IMR-90 (cell line): ENCODE measurements around the gene CD320. TPM values are rescaled to one million over a fixed set of nuclear protein-coding genes. Genes with fewer than 3 reads are reported as not detected.

Experiments
- ATAC-seq: fragments of 200-7000 bp; cut with Tn5 transposase; 2 replicates; pipeline ENCODE4 v1.9.1; 2020; ENCODE audit warnings: low read depth, mild to moderate bottlenecking, moderate library complexity
- BruUV-seq: library from RNA; stranded (reverse); fragments of 400-500 nt; replicated peaks from 2 replicates; lab custom pipeline; 2021; lab: Mats Ljungman, UMichigan
- CTCF ChIA-PET: fragments of 300-600 bp; formaldehyde crosslinking; extraction: SDS; loops from one replicate; lab custom pipeline; 2021; ENCODE audit warnings: antibody characterized with exemption; lab: Yijun Ruan, JAX
- POLR2A ChIA-PET: fragments of 300-600 bp; sonication (Branson Sonifier 250); formaldehyde crosslinking; loops from one replicate; lab custom pipeline; 2022; ENCODE audit warnings: antibody characterized with exemption; ENCODE audit not compliant: unreplicated experiment; lab: Charles Lee
- DNase-seq: peaks from one replicate; pipeline ENCODE4 v3.0.0; 2013
- H2AFZ ChIP-seq: replicated peaks from 2 replicates; pipeline ENCODE3; 2013; ENCODE audit warnings: low read length, mild to moderate bottlenecking; ENCODE audit not compliant: poor library complexity
- H2AK5ac ChIP-seq: 2 replicates; pipeline ENCODE4 v1.6.1; 2013; ENCODE audit warnings: low read depth, low read length, inconsistent platforms
- H2AK9ac ChIP-seq: replicated peaks from 2 replicates; pipeline ENCODE3; 2013; ENCODE audit warnings: mild to moderate bottlenecking, low read depth, low read length, moderate library complexity; ENCODE audit not compliant: poor library complexity
- H2BK120ac ChIP-seq: 2 replicates; pipeline ENCODE4 v1.6.1; 2013; ENCODE audit warnings: low read depth, low read length, inconsistent platforms
- H2BK15ac ChIP-seq: 3 replicates; pipeline ENCODE4 v1.6.1; 2013; ENCODE audit warnings: low read depth, low read length, inconsistent platforms
- H2BK20ac ChIP-seq: 2 replicates; pipeline ENCODE4 v1.6.1; 2013; ENCODE audit warnings: low read depth, mild to moderate bottlenecking, inconsistent platforms, low read length, moderate library complexity
- H2BK5ac ChIP-seq: 2 replicates; pipeline ENCODE4 v1.6.1; 2013; ENCODE audit warnings: mild to moderate bottlenecking, low read depth, low read length, inconsistent platforms; ENCODE audit not compliant: poor library complexity, severe bottlenecking
- H3K14ac ChIP-seq: replicated peaks from 2 replicates; pipeline ENCODE4 v1.6.1; 2013; ENCODE audit warnings: low read depth, low read length, inconsistent platforms
- H3K18ac ChIP-seq: 2 replicates; pipeline ENCODE4 v1.6.1; 2013; ENCODE audit warnings: low read depth, low read length, control low read depth
- H3K23ac ChIP-seq: 2 replicates; pipeline ENCODE4 v1.6.1; 2013; ENCODE audit warnings: low read depth, low read length, inconsistent platforms
- H3K27ac ChIP-seq: 2 replicates; pipeline ENCODE4 v1.5.1; 2013; ENCODE audit warnings: mild to moderate bottlenecking, control low read depth, low read length; ENCODE audit not compliant: insufficient read depth
- H3K27me3 ChIP-seq: 2 replicates; pipeline ENCODE4 v1.6.1; 2013; ENCODE audit warnings: low read length; ENCODE audit not compliant: control insufficient read depth, insufficient read depth
- H3K36me3 ChIP-seq: 2 replicates; pipeline ENCODE4 v1.6.1; 2013; ENCODE audit warnings: low read length, mixed read lengths; ENCODE audit not compliant: control insufficient read depth, insufficient read depth
- H3K4ac ChIP-seq: 2 replicates; pipeline ENCODE4 v1.6.1; 2013; ENCODE audit warnings: low read depth, low read length, inconsistent platforms
- H3K4me1 ChIP-seq: 2 replicates; pipeline ENCODE4 v1.6.1; 2013; ENCODE audit warnings: low read length, mixed read lengths; ENCODE audit not compliant: control insufficient read depth, insufficient read depth
- H3K4me2 ChIP-seq: 2 replicates; pipeline ENCODE4 v1.6.1; 2013; ENCODE audit warnings: low read depth, mild to moderate bottlenecking, control low read depth, low read length, moderate library complexity
- H3K4me3 ChIP-seq: 2 replicates; pipeline ENCODE4 v1.5.1; 2013; ENCODE audit warnings: low read depth, mild to moderate bottlenecking, control low read depth, low read length, moderate library complexity; ENCODE audit not compliant: insufficient read depth
- H3K56ac ChIP-seq: 2 replicates; pipeline ENCODE4 v1.6.1; 2013; ENCODE audit warnings: low read length, inconsistent platforms; ENCODE audit not compliant: insufficient read depth; ENCODE audit errors: extremely low read depth
- H3K79me1 ChIP-seq, 2 experiments: 2 replicates each; pipeline ENCODE4 v1.6.1; 2013; ENCODE audit warnings: low read length in 2 of 2, inconsistent platforms in 1 of 2, low read depth in 1 of 2
- H3K9ac ChIP-seq: 2 replicates; pipeline ENCODE4 v1.6.1; 2013; ENCODE audit warnings: low read depth, low read length, control low read depth
- H3K9me1 ChIP-seq: 2 replicates; pipeline ENCODE4 v1.6.1; 2013; ENCODE audit warnings: low read length, inconsistent platforms; ENCODE audit not compliant: insufficient read depth
- H3K9me3 ChIP-seq: 2 replicates; pipeline ENCODE4 v1.6.1; 2013; ENCODE audit warnings: low read length; ENCODE audit not compliant: control insufficient read depth, insufficient read depth
- H4K20me1 ChIP-seq: 2 replicates; pipeline ENCODE4 v1.6.1; 2013; ENCODE audit warnings: low read length, inconsistent platforms; ENCODE audit not compliant: insufficient read depth
- H4K5ac ChIP-seq: 2 replicates; pipeline ENCODE4 v1.6.1; 2013; ENCODE audit warnings: mild to moderate bottlenecking, low read depth, low read length, control low read depth
- H4K8ac ChIP-seq, 2 experiments: 2 replicates each; pipeline ENCODE4 v1.6.1; 2013; ENCODE audit warnings: low read depth in 2 of 2, low read length in 2 of 2, control low read depth in 1 of 2, inconsistent platforms in 1 of 2
- H4K91ac ChIP-seq: 2 replicates; pipeline ENCODE4 v1.6.1; 2013; ENCODE audit warnings: low read depth, low read length, inconsistent platforms; ENCODE audit not compliant: insufficient read depth
- BHLHE40 ChIP-seq: fragments of 150-350 bp; IDR thresholded peaks from 2 replicates; pipeline ENCODE4 v1.6.1; 2016; ENCODE audit warnings: mild to moderate bottlenecking, low read depth, low read length
- CEBPB ChIP-seq: IDR thresholded peaks from 2 replicates; pipeline ENCODE4 v1.6.1; 2012; ENCODE audit warnings: low read depth, low read length, improper control_type of control experiment
- CHD1 ChIP-seq: IDR thresholded peaks from 2 replicates; pipeline ENCODE4 v1.6.1; 2012; ENCODE audit warnings: low read depth, low read length, improper control_type of control experiment
- FOS ChIP-seq: fragments of 150-350 bp; IDR thresholded peaks from 2 replicates; pipeline ENCODE4 v1.6.1; 2016; ENCODE audit warnings: low read depth, low read length
- MAFK ChIP-seq: IDR thresholded peaks from 2 replicates; pipeline ENCODE4 v1.6.1; 2012; ENCODE audit warnings: low read depth, low read length, improper control_type of control experiment
- MAZ ChIP-seq: IDR thresholded peaks from 2 replicates; pipeline ENCODE4 v1.6.1; 2012; ENCODE audit warnings: low read depth, mild to moderate bottlenecking, low read length, improper control_type of control experiment, moderate library complexity, borderline replicate concordance
- MXI1 ChIP-seq: IDR thresholded peaks from 2 replicates; pipeline ENCODE4 v1.6.1; 2012; ENCODE audit warnings: low read depth, mild to moderate bottlenecking, low read length, moderate library complexity, borderline replicate concordance
- NFE2L2 ChIP-seq: fragments of 150-350 bp; IDR thresholded peaks from 2 replicates; pipeline ENCODE4 v1.6.1; 2016; ENCODE audit warnings: low read depth, mild to moderate bottlenecking, low read length
- POLR2A ChIP-seq: IDR thresholded peaks from 2 replicates; pipeline ENCODE4 v1.6.1; 2012; ENCODE audit warnings: mild to moderate bottlenecking, low read depth, low read length
- RCOR1 ChIP-seq: IDR thresholded peaks from 2 replicates; pipeline ENCODE4 v1.6.1; 2012; ENCODE audit warnings: mild to moderate bottlenecking, low read length, improper control_type of control experiment; ENCODE audit not compliant: insufficient replicate concordance
- RFX5 ChIP-seq: IDR thresholded peaks from 2 replicates; pipeline ENCODE4 v1.8.0; 2012; ENCODE audit warnings: low read depth, mild to moderate bottlenecking, low read length, moderate library complexity
- SMC3 ChIP-seq: fragments of 150-350 bp; IDR thresholded peaks from 2 replicates; pipeline ENCODE4 v1.6.1; 2016; ENCODE audit warnings: low read depth, mild to moderate bottlenecking, antibody characterized with exemption, low read length, moderate library complexity
- USF2 ChIP-seq: fragments of 150-350 bp; IDR thresholded peaks from 2 replicates; pipeline ENCODE4 v1.6.1; 2017; ENCODE audit warnings: mild to moderate bottlenecking, antibody characterized with exemption, low read length, low read depth
- WGBS, 2 experiments: methylation state at CpG; one replicate each; pipeline versions ENCODE4 v1.1.5 to v1.1.7; 2013; ENCODE audit warnings: missing lambda C conversion rate in 2 of 2; ENCODE audit not compliant: insufficient read length in 1 of 2; ENCODE audit errors: extremely low coverage in 2 of 2; 5-methylcytosine and 5-hydroxymethylcytosine counted together
- dilution Hi-C: fragments of 300-500 bp; cut with HindIII; formaldehyde crosslinking; loops from one replicate; pipeline ENCODE4 v1.14.3; 2018; ENCODE audit warnings: low sequenced_read_pairs; ENCODE audit not compliant: unreplicated experiment
- in situ Hi-C: fragments of 300-500 bp; cut with MboI; formaldehyde crosslinking; loops from 3 replicates; pipeline ENCODE4 v1.14.3; 2019; ENCODE audit warnings: low sequenced_read_pairs, inconsistent platforms, mixed read lengths
- intact Hi-C: fragments of 100-400 bp; cut with micrococcal nuclease; formaldehyde crosslinking; loops from 2 replicates; pipeline ENCODE4 v1.10.0; 2022
- polyA plus RNA-seq, 3 experiments: library from polyadenylated mRNA; depleted of rRNA; stranded (reverse); fragments of >200 nt; gene quantifications; 2 replicates each; pipeline ENCODE4 v1.2.3, GENCODE V29; 2012; ENCODE audit warnings: low replicate concordance in 1 of 3
- total RNA-seq: library from RNA; depleted of rRNA; stranded (reverse); fragments of >200 nt; gene quantifications from 2 replicates; pipeline ENCODE4 v1.2.3, GENCODE V29; 2012
- TF ChIP-seq, protein P1 (sequence below): fragments of 150-350 bp; IDR thresholded peaks from 2 replicates; pipeline ENCODE4 v1.6.1; 2016; ENCODE audit warnings: low read depth, mild to moderate bottlenecking, low read length, moderate library complexity, borderline replicate concordance
- TF ChIP-seq, protein P2 (sequence below): conservative IDR thresholded peaks from 2 replicates; pipeline ENCODE4 v1.5.1; 2012; ENCODE audit warnings: mild to moderate bottlenecking, low read depth, low read length, improper control_type of control experiment

CD320 gene
- total and polyA plus RNA-seq, 2 of the 4 experiments (the other 2 are of a cell fraction), result 13.3 to 78.5 TPM

DNA sequence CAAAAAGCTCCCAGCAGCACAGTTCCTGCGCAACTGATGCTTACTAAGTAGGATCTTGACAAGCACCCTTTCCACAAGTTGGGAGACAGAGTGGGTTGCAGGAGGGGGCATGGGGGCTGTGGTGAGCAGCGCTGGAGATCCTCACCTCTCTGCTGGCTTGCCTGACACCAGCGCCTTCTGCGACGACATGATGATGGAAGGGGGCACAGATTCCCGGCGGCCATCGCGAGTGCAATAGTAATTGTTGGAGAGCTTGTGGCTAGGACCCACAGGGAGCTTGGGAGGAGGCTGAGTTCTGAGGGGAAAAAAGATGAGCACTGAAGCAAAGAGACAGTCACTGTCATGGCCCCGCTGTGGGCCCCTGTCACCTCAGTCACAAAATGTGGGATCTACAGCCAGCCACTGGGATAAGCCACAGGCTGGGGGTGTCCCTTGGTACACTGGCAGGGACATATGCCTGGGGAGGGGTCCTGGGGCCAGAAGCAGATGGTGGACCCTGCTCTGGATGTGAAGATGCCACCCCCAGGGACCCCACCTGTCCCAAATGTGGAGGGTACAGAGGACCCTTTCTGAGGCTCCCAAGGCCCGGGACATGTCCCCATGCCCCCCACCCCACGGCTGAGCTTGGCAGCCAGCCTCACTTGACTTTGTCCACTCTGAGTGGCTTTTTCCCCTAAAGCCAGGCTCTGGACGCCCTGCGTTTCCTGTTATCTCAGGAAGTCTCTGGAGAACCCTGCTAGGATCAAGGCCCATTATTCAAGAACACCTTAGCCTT is 8.4 kb upstream of the CD320 start:
- Histone ChIP-seq H3K79me1 (peaks cover 15 to 23% of the 10 kb centered on the region in 2 experiments; a peak in 3 of 4 replicates), H4K8ac (no peak overlapping the region), H3K4me1 (peaks cover 2% of the 10 kb centered on the region; the same call in 1 of the 2 replicates), H4K5ac (no peak overlapping the region), H3K36me3 (peaks cover 21% of the 10 kb centered on the region), H2AK5ac (no peak overlapping the region), H3K4me3 (no peak overlapping the region), H4K91ac (no peak overlapping the region), H3K9me1 (no peaks in the 10 kb centered on the region), H3K27me3 (no peaks in the 10 kb centered on the region), H3K4me2 (no peak overlapping the region), H3K4ac (no peak overlapping the region), H2BK15ac (no peak overlapping the region), H3K23ac (no peak overlapping the region), H2BK5ac (no peak overlapping the region), H2BK20ac (no peak overlapping the region), H3K56ac (no peak overlapping the region), H2AK9ac (no peak overlapping the region), H3K27ac (no peak overlapping the region), H3K14ac (no peak overlapping the region), H3K9ac (no peak overlapping the region), H2BK120ac (no peak overlapping the region), H4K20me1 (no peaks in the 10 kb centered on the region), H3K9me3 (no peaks in the 10 kb centered on the region), H3K18ac (no peak overlapping the region), H2AFZ (no peak overlapping the region)
- intact Hi-C loops (no loop called here), dilution Hi-C loops (no loop called here), in situ Hi-C loops (no loop called here)
- WGBS, 2 experiments, result 59% methylated on average over 2 of the region's 14 CpGs; no CpG with 5 or more reads in 1 of the 2 experiments
- BruUV-seq, result no TSS peak
- no peak for ATAC-seq
- POLR2A ChIA-PET, result no interaction called here
- DNase-seq, result no peak
- CTCF ChIA-PET, result no interaction called here
- TF ChIP-seq SMC3 (no peak), NFE2L2 (no peak), FOS (no peak), RCOR1 (no peak), MAZ (no peak), MAFK (no peak), BHLHE40 (no peak), USF2 (no peak), MXI1 (no peak), CEBPB (no peak), POLR2A (no peak), CHD1 (no peak), RFX5 (no peak)
- TF ChIP-seq, protein P1, sequence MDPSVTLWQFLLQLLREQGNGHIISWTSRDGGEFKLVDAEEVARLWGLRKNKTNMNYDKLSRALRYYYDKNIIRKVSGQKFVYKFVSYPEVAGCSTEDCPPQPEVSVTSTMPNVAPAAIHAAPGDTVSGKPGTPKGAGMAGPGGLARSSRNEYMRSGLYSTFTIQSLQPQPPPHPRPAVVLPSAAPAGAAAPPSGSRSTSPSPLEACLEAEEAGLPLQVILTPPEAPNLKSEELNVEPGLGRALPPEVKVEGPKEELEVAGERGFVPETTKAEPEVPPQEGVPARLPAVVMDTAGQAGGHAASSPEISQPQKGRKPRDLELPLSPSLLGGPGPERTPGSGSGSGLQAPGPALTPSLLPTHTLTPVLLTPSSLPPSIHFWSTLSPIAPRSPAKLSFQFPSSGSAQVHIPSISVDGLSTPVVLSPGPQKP, result no peak
- TF ChIP-seq, protein P2, sequence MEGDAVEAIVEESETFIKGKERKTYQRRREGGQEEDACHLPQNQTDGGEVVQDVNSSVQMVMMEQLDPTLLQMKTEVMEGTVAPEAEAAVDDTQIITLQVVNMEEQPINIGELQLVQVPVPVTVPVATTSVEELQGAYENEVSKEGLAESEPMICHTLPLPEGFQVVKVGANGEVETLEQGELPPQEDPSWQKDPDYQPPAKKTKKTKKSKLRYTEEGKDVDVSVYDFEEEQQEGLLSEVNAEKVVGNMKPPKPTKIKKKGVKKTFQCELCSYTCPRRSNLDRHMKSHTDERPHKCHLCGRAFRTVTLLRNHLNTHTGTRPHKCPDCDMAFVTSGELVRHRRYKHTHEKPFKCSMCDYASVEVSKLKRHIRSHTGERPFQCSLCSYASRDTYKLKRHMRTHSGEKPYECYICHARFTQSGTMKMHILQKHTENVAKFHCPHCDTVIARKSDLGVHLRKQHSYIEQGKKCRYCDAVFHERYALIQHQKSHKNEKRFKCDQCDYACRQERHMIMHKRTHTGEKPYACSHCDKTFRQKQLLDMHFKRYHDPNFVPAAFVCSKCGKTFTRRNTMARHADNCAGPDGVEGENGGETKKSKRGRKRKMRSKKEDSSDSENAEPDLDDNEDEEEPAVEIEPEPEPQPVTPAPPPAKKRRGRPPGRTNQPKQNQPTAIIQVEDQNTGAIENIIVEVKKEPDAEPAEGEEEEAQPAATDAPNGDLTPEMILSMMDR, result no peak
